Stomach (tissue), 4 donors: ENCODE measurements around the gene DLX4.

Experiments used
- CTCF ChIP-seq, 7 experiments: fragments of 450-650 bp in 4 of 7; fragments of 200-600 bp in 3 of 7; sonication (generic) in 3 of 7; IDR thresholded peaks; one replicate each; pipeline ENCODE4 v1.5.1; 2016 to 2019; ENCODE audit warnings: antibody characterized with exemption in 7 of 7, control low read depth in 2 of 7, mild to moderate bottlenecking in 1 of 7
- POLR2A ChIP-seq, 4 donors: fragments of 450-650 bp; IDR thresholded peaks; one replicate each; pipeline ENCODE4 v1.6.1; 2016; ENCODE audit warnings: antibody characterized with exemption in 4 of 4, control low read depth in 2 of 4, mild to moderate bottlenecking in 1 of 4, moderate library complexity in 1 of 4
- POLR2AphosphoS5 ChIP-seq, 3 donors: sonication (generic); formaldehyde crosslinking; IDR thresholded peaks; one replicate each; pipeline ENCODE4 v1.6.1; 2016; ENCODE audit warnings: antibody characterized with exemption in 3 of 3

DNA sequence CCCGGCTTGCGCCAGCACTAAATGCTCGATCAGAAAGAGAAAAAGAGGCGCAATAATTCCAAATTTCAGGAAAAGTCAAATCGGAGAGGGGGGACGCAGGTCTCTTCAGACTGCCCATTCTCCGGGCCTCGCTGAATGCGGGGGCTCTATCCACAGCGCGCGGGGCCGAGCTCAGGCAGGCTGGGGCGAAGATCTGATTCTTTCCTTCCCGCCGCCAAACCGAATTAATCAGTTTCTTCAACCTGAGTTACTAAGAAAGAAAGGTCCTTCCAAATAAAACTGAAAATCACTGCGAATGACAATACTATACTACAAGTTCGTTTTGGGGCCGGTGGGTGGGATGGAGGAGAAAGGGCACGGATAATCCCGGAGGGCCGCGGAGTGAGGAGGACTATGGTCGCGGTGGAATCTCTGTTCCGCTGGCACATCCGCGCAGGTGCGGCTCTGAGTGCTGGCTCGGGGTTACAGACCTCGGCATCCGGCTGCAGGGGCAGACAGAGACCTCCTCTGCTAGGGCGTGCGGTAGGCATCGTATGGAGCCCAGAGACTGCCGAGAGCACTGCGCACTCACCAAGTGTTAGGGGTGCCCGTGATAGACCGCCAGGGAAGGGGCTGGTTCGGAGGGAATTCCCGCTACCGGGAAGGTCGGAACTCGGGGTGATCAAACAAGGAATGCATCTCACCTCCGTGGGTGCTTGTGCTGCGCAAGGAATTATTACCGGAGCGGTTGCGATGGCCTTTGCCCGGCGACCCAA lies 4.0 kb upstream of the DLX4 start:
- TF ChIP-seq POLR2AphosphoS5 (IDR thresholded peaks at IDR 0.05) (no peak), POLR2A (IDR thresholded peaks at IDR 0.05) (no peak), CTCF (IDR thresholded peaks at IDR 0.05) (no peak)
